Stimulated activated naive CD4-positive, alpha-beta T cell (primary cell): ENCODE results near the gene PGD.
"Not testable (repeated sequence)": the region's sequence is repeated elsewhere in the genome, so short reads cannot be mapped to it uniquely, and the experiment has no call there.

Source experiments
- DNase-seq, 6 experiments: peaks; one replicate each; lab custom pipeline; 2025; lab: John Stamatoyannopoulos, UW

Gene PGD

GRCh38 chr1:10437052-10437451 is 38.2 kb downstream of the PGD start:
- no peak for DNase-seq

GRCh38 chr1:10438677-10439163 is 39.9 kb downstream of the PGD start:
- no peak for DNase-seq

GRCh38 chr1:10440305-10440704 is 41.4 kb downstream of the PGD start:
- no peak for DNase-seq

GRCh38 chr1:10440794-10441193 is 41.9 kb downstream of the PGD start:
- DNase-seq, result no peak

GRCh38 chr1:10444248-10444647 is 45.4 kb downstream of the PGD start:
- no peak for DNase-seq

GRCh38 chr1:10444795-10445397 is 46.0 kb downstream of the PGD start:
- no peak for DNase-seq

- DNase-seq, result no peak
Observed at GRCh38 chr1:10446790-10447422, 48.0 kb downstream of the PGD start.

- DNase-seq, result no peak
Observed at GRCh38 chr1:10449751-10450150, 50.9 kb downstream of the PGD start, which contains the start of gene CORT. TSS of gene CORT (plus strand) at chr1:10450031. CDS start at chr1:10450224, 193 bp downstream.

GRCh38 chr1:10450156-10450814 is 51.4 kb downstream of the PGD start:
- no peak for DNase-seq

GRCh38 chr1:10450836-10451235 is 52.0 kb downstream of the PGD start:
- no peak for DNase-seq

GRCh38 chr1:10451287-10451686 is 52.4 kb downstream of the PGD start:
- DNase-seq, result no peak

- DNase-seq, result no peak
Observed at GRCh38 chr1:10456048-10456447, 57.2 kb downstream of the PGD start.

- no peak for DNase-seq
Observed at GRCh38 chr1:10456661-10457060, 57.8 kb downstream of the PGD start.

GRCh38 chr1:10457462-10457861 is 58.6 kb downstream of the PGD start:
- DNase-seq, result not testable (repeated sequence)

- DNase-seq, result no peak
Observed at GRCh38 chr1:10457875-10458274, 59.0 kb downstream of the PGD start.

GRCh38 chr1:10459184-10459583 is 60.3 kb downstream of the PGD start:
- DNase-seq, result no peak

- no peak for DNase-seq
Observed at GRCh38 chr1:10467078-10467477, 68.2 kb downstream of the PGD start.

- no peak for DNase-seq
Observed at GRCh38 chr1:10470043-10470442, 71.2 kb downstream of the PGD start.
